NCI-H748 (cell line): ENCODE results near the gene TPBG.
A peak's percentile ranks its signal among the peaks of the same experiment; 100 is the strongest.
"Not testable (repeated sequence)": the region's sequence is repeated elsewhere in the genome, so short reads cannot be mapped to it uniquely, and the experiment has no call there.

Experiments used
- DNase-seq: peaks from one replicate; lab custom pipeline; 2025; ENCODE audit not compliant: unreplicated experiment; lab: John Stamatoyannopoulos, UW

The TPBG gene

GRCh38 chr6:82372656-82373055 is 9.0 kb downstream of the TPBG start:
- DNase-seq, result no peak

GRCh38 chr6:82374516-82374915 is 10.9 kb downstream of the TPBG start:
- DNase-seq, result no peak

- no peak for DNase-seq
Observed at GRCh38 chr6:82376636-82377035, 13.0 kb downstream of the TPBG start.

- DNase-seq, result peak; percentile 46
Observed at GRCh38 chr6:82380566-82381185, 17.1 kb downstream of the TPBG start.

GRCh38 chr6:82381278-82381677 is 17.7 kb downstream of the TPBG start:
- DNase-seq, result no peak

GRCh38 chr6:82385102-82385501 is 21.5 kb downstream of the TPBG start:
- DNase-seq, result no peak

GRCh38 chr6:82385546-82385945 is 21.9 kb downstream of the TPBG start:
- DNase-seq, result no peak

- peak; percentile 96 for DNase-seq
Observed at GRCh38 chr6:82385961-82386360, 22.3 kb downstream of the TPBG start.

GRCh38 chr6:82394770-82395169 is 31.2 kb downstream of the TPBG start:
- not testable (repeated sequence) for DNase-seq

- DNase-seq, result no peak
Observed at GRCh38 chr6:82396964-82397751, 33.5 kb downstream of the TPBG start.

GRCh38 chr6:82397962-82398692 is 34.5 kb downstream of the TPBG start:
- no peak for DNase-seq

- no peak for DNase-seq
Observed at GRCh38 chr6:82408952-82409431, 45.4 kb downstream of the TPBG start.

- peak; percentile 44 for DNase-seq
Observed at GRCh38 chr6:82410151-82410648, 46.6 kb downstream of the TPBG start.

GRCh38 chr6:82413868-82414267 is 50.3 kb downstream of the TPBG start:
- no peak for DNase-seq

GRCh38 chr6:82415820-82416219 is 52.2 kb downstream of the TPBG start:
- DNase-seq, result no peak

GRCh38 chr6:82416346-82416745 is 52.7 kb downstream of the TPBG start:
- DNase-seq, result no peak
